Tibial artery (tissue), 4 donors: Measurements from ENCODE around the gene HSPA2.
"Not testable (repeated sequence)": the region's sequence is repeated elsewhere in the genome, so short reads cannot be mapped to it uniquely, and the experiment has no call there.

ENCODE experiments used
- DNase-seq, 2 donors: peaks; one replicate each; pipeline ENCODE4 v3.0.0-alpha.2; 2019
- H3K27ac ChIP-seq, 2 donors: fragments of 200-600 bp; sonication (generic) in 1 of 2; 1 replicate in 1 of 2; 2 replicates in 1 of 2; pipeline ENCODE4 v1.5.1; 2018 to 2019; ENCODE audit warnings: mild to moderate bottlenecking in 1 of 2
- H3K27me3 ChIP-seq, 2 donors: fragments of 200-600 bp; sonication (generic) in 1 of 2; one replicate each; pipeline versions ENCODE4 v1.5.1 to v1.6.0; 2016 to 2019
- H3K36me3 ChIP-seq, 3 donors: fragments of 200-600 bp; sonication (generic) in 2 of 3; one replicate each; pipeline ENCODE4 v1.5.1; 2016 to 2019; ENCODE audit warnings: mild to moderate bottlenecking in 2 of 3
- H3K4me1 ChIP-seq, 4 donors: fragments of 200-600 bp; sonication (generic) in 2 of 4; 1 replicate in 3 of 4; 2 replicates in 1 of 4; pipeline ENCODE4 v1.5.1; 2016 to 2019
- H3K4me3 ChIP-seq, 2 donors: fragments of 200-600 bp; sonication (generic) in 1 of 2; 1 replicate in 1 of 2; 2 replicates in 1 of 2; pipeline ENCODE4 v1.5.1; 2018 to 2019; ENCODE audit warnings: mild to moderate bottlenecking in 2 of 2
- H3K9me3 ChIP-seq, 3 donors: fragments of 200-600 bp; sonication (generic) in 1 of 3; one replicate each; pipeline ENCODE4 v1.5.1; 2016 to 2019
- CTCF ChIP-seq, 2 experiments: fragments of 200-600 bp in 1 of 2; fragments of 450-650 bp in 1 of 2; IDR thresholded peaks; one replicate each; pipeline ENCODE4 v1.5.1; 2017 to 2019; ENCODE audit warnings: antibody characterized with exemption in 2 of 2, mild to moderate bottlenecking in 1 of 2, moderate library complexity in 1 of 2
- intact Hi-C: fragments of 100-400 bp; cut with DNase I; formaldehyde crosslinking; loops from one replicate; pipeline ENCODE4 v1.15.0; 2023; ENCODE audit warnings: low total_unique reads

HSPA2 gene

GRCh38 chr14:64561631-64562030 is 21.1 kb downstream of the HSPA2 start:
- no peaks in the 10 kb centered on the region for H3K9me3 ChIP-seq
- no peak for TF ChIP-seq CTCF (IDR thresholded peaks at IDR 0.05)
- H3K4me1 ChIP-seq: peaks cover 0 to 10% (median 5%) of the 10 kb centered on the region in 4 donors
- H3K36me3 ChIP-seq: no peaks in the 10 kb centered on the region
- no peak overlapping the region for H3K4me3 ChIP-seq
- no peaks in the 10 kb centered on the region for H3K27me3 ChIP-seq
- no peak overlapping the region for H3K27ac ChIP-seq
- no peak for DNase-seq
- intact Hi-C loops: no loop called here

GRCh38 chr14:64562436-64562835 is 21.9 kb downstream of the HSPA2 start:
- Histone ChIP-seq H3K4me1 (peaks cover 0 to 18% (median 13%) of the 10 kb centered on the region in 4 donors), H3K27ac (no peak overlapping the region), H3K9me3 (no peaks in the 10 kb centered on the region), H3K4me3 (no peak overlapping the region), H3K36me3 (no peaks in the 10 kb centered on the region), H3K27me3 (no peaks in the 10 kb centered on the region)
- intact Hi-C loops: no loop called here
- TF ChIP-seq CTCF (IDR thresholded peaks at IDR 0.05): no peak
- no peak for DNase-seq

DNA sequence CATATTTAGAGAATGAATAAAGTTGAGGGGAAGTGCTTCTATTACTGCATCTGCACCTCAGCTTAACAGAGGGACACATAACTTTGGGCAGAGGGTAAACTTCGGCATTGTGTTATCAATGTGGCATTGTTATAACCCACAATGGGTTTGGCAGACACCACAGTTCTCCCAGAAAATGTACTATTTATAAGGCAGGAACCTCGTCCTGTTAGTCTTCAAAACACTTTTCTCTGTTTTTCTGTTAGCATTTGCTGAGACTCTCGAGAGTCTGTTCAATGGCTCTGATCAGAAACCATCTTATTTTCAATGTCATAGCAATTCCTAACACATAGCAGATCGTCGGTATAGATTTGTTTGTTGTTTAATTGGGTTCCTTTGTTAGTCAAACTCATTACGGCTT is 23.2 kb downstream of the HSPA2 start:
- peaks cover under 1 to 28% (median 25%) of the 10 kb centered on the region in 4 donors for H3K4me1 ChIP-seq
- intact Hi-C loops: no loop called here
- no peaks in the 10 kb centered on the region for H3K9me3 ChIP-seq
- no peak overlapping the region for H3K27ac ChIP-seq
- H3K36me3 ChIP-seq: no peaks in the 10 kb centered on the region
- TF ChIP-seq CTCF (IDR thresholded peaks at IDR 0.05): no peak
- no peak overlapping the region for H3K4me3 ChIP-seq
- no peak for DNase-seq
- no peaks in the 10 kb centered on the region for H3K27me3 ChIP-seq

DNA sequence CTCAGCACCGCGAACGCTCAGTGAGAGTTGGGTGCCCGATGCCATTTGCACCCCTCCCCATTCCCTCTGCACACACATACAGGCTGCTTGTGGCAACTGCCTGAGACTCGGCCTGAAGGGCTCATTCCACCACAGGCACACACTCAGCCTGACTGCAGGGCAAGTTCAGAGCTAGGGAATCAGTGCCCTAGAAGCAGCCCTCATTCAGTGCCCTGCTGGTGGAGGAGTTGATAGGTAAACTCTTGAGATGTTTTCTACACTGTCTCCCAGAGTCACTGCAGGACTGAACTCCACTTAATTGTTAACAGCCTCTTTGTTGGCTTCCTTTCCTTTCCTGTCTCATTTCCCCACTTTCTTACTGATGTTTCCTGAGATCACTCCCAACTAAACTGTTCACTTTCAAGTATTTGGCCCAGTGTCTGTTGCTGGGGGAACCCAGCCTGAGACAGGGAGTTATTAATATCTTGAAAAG is 26.1 kb downstream of the HSPA2 start:
- TF ChIP-seq CTCF (IDR thresholded peaks at IDR 0.05): no peak
- no peak for DNase-seq
- H3K4me1 ChIP-seq: peaks cover 4 to 44% (median 35%) of the 10 kb centered on the region in 4 donors
- peak overlapping the region; percentile 76 to 80 for H3K27ac ChIP-seq
- no peak overlapping the region for H3K4me3 ChIP-seq
- intact Hi-C loops: no loop called here
- no peaks in the 10 kb centered on the region for H3K9me3 ChIP-seq
- H3K27me3 ChIP-seq: no peaks in the 10 kb centered on the region
- H3K36me3 ChIP-seq: no peaks in the 10 kb centered on the region

- H3K4me1 ChIP-seq: peaks cover 4 to 56% (median 36%) of the 10 kb centered on the region in 4 donors
Measured at GRCh38 chr14:64569138-64569631, 28.6 kb downstream of the HSPA2 start.

DNA sequence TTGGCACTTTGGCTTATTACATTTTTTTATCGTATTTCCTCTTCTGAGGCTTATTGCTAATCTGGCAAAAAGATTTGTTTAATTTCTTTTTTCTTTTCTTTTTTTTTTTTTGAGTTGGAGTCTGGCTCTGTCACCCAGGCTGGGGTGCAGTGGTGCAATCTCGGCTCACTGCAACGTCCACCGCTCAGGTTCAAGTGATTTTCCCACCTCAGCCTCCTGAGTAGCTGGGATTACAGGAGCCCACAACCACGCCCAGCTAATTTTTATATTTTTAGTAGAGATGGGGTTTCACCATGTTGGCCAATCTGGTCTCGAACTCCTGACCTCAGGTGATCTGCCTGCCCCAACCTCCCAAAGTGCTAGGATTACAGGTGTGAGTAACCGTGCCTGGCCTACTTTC is 29.1 kb downstream of the HSPA2 start:
- DNase-seq: peak in 1 of 2 donors; percentile 30
- peak overlapping the region; percentile 76 to 80 for H3K27ac ChIP-seq
- H3K36me3 ChIP-seq, H3K4me3 ChIP-seq, H3K27me3 ChIP-seq, H3K9me3 ChIP-seq, intact Hi-C loops: not testable (repeated sequence)
- H3K4me1 ChIP-seq: peaks cover 4 to 56% (median 36%) of the 10 kb centered on the region in 4 donors

More at GRCh38 chr14:64569138-64569631, 28.6 kb downstream of the HSPA2 start:
- Histone ChIP-seq H3K36me3 (no peaks in the 10 kb centered on the region), H3K27ac (peak overlapping the region; percentile 76 to 80), H3K4me3 (no peak overlapping the region), H3K9me3 (no peaks in the 10 kb centered on the region), H3K27me3 (no peaks in the 10 kb centered on the region)
- DNase-seq: peak; percentile 74 to 88
- intact Hi-C loops: no loop called here
- TF ChIP-seq CTCF (IDR thresholded peaks at IDR 0.05): no peak
